GM21447 (cell line): ENCODE results near the gene SLC25A30.
A peak's percentile ranks its signal among the peaks of the same experiment; 100 is the strongest.
"Not testable (repeated sequence)": the region's sequence is repeated elsewhere in the genome, so short reads cannot be mapped to it uniquely, and the experiment has no call there.

Experiments
- ATAC-seq: cut with Tn5 transposase; IDR thresholded peaks from one replicate; pipeline ENCODE4 v1.9.1; 2021; ENCODE audit not compliant: unreplicated experiment

The SLC25A30 gene

DNA sequence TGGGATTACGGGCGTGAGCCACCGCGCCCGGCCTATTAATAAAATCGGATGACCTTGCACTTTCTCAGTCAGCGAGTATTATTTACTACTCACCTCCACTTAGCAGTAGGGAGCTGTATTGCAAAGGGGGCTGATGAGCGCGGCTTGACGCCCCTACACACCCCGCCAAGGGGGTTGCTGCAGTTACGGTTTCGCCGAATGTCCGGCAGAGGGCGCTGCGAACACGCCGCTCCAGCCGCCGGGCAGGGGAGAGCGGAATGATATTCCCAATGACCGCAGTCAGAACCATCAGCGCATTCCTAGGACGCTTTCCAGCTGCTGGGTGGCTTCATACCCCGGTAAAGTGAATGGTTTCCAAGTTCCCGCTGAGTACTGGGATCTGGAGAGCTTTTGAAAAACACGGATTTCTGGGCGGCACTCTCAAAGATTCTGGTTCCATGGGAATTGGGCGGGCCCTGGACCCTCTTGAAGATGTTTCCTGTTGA lies 47.2 kb downstream of the SLC25A30 start:
- ATAC-seq = no peak

DNA sequence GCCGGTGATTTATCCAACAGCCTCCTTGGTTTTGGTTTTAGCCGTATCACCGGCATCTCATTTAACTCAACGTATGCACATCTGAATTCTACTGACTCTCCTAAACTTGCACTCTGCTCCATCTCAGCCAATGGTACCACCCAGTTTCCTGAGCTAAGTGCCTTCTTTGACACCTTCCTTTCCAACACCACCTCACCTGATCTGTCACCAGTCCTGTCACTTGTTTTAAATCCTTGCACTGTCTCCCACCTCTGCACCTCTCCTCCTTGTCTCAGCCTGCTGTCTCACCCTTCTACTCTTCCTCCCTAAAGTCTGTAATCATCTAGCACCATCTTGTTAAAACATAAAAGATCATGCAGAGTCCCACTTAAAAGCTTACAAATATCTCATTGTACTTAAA lies 49.1 kb downstream of the SLC25A30 start:
- no peak for ATAC-seq

DNA sequence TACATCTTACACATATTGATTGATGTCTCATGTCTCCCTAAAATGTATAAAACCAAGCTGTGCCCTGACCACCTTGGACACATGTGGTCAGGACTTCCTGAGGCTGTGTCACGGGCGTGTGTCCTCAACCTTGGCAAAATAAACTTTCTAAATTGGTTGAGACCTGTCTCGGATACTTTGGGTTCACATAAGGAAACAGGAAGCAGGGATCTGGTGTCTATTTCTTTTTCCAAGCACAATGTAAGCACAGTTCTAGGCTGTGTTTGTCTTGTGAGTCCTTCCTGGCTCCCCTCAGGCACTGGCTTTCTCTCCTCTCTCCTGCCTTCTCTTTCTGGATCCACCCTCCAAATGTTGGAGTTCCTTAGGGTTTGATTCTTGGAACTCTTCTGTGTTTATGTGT lies 49.6 kb downstream of the SLC25A30 start:
- no peak for ATAC-seq

- ATAC-seq = no peak
Measured at GRCh38 chr13:45368005-45368404, 50.2 kb downstream of the SLC25A30 start.

DNA sequence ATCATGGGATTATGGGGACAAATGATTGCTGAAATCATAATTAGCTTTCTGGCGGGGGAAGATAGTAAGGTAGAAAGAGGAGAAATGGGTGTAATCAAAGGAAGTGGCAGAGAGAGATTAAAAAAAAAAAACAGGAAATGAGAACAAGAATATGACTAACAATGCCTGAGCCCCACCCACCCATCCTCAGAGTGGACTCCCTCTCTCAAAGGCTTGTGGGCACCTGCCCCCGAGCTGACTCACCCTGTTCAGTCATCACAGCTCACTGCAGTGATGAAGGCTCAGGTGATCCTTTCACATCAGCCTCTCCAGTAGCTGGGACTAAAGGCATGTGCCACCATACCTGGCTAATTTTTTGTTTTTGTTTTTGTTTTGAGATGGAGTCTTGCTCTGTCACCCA lies 50.8 kb downstream of the SLC25A30 start:
- peak; percentile 94 for ATAC-seq

- no peak for ATAC-seq
Measured at GRCh38 chr13:45365558-45365885, 52.7 kb downstream of the SLC25A30 start.

DNA sequence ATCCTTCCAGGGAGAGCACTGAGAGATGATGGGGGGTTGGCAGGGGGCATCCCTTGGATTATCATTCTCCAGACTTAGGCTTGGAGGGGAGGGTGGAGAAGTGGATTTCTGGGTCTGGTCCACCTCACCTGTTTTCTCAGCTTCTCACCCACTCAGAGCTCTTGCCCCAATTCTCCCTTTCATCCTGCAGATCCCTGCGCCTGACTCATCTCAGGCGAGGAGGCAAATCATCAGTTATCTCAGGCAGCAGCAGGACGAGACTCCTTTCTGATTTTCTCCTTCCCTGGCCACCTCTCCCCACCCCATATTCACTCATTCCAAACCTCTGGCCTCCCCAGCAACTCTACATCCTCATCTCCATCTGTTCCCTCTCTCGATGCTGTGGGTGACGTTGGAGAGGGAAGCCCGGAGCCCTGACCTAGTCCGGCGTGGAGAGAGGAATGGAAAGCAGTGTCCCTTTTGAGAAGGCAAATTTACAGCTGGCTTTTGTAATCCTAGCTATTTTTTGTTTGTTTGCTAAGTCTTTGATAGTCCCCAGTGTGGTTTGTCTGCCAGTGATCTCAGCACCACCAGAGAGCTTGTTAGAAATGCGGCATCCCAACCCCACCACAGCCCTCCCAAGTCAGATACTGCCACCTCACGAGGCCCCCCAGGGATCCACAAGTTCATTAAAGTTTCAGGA lies 53.2 kb downstream of the SLC25A30 start:
- ATAC-seq = no peak

DNA sequence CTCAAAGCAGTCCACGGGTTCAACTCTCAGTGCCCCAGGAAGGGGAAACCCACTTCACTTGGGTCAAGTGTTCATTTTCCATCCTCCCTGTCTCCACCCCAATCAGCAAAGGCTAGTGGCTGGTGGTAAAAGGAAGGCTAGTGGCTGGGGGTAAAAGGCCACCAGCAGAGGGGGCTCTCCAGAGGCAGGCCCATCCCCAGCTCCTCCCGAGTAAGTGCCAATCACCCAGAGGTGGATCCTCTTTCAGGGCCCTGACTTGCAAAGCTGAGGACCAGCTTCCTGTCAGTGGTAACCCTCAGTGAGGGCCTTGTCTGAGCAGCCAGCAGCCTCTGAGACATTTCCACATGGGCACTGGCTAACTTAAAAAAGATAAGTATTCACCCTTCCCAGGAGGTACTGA lies 55.2 kb downstream of the SLC25A30 start:
- ATAC-seq = no peak

GRCh38 chr13:45361596-45362206 lies 56.5 kb downstream of the SLC25A30 start:
- ATAC-seq = no peak

DNA sequence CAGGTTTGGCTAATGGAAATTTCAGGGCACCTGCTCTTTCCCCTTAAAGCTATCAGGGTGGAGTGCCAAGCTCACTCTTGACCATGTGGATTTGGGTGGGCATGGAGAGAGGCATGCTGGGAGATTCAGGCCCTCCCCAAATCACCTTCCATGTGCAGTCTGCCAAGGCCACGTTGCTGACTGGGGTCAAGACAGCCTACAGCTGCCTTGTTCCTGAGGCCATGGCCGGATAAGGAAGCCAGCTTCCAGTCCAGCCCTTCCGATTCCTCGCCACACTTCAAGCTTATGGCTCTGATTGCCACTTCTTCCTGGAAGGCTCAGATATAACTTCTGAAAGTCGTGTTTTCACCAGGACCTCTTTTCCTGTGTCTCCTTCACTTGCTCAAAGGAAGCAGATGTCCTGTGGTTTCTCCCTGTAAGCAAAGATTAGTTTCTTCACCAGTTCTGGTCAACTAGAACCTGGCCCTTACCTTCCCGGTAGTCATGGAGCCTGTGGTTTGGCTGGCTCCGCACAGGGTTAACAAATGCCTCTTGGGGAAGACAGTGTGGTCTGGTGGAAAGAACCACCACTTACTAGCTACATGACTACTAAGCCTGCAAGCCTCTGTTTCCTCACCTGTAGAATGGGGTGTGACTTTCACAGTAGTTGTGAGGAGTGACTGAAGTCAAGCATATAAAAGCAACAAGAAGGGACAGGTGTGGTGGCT lies 61.1 kb downstream of the SLC25A30 start:
- no peak for ATAC-seq

- no peak for ATAC-seq
Measured at GRCh38 chr13:45353895-45354294, 64.3 kb downstream of the SLC25A30 start.

GRCh38 chr13:45352031-45352430 lies 66.1 kb downstream of the SLC25A30 start:
- no peak for ATAC-seq

- ATAC-seq = no peak
Measured at GRCh38 chr13:45350152-45350551, 68.0 kb downstream of the SLC25A30 start.

GRCh38 chr13:45349438-45349837 lies 68.7 kb downstream of the SLC25A30 start:
- no peak for ATAC-seq

- not testable (repeated sequence) for ATAC-seq
Measured at GRCh38 chr13:45344064-45344463, 74.1 kb downstream of the SLC25A30 start.
